GM12878 (cell line): ENCODE measurements around the gene TMEM182. TPM values are rescaled to one million over a fixed set of nuclear protein-coding genes. Genes with fewer than 3 reads are reported as not detected.
A peak's percentile ranks its signal among the peaks of the same experiment; 100 is the strongest.

Experiments
- ATAC-seq: fragments of 200-7000 bp; cut with Tn5 transposase; 3 replicates; pipeline ENCODE4 v1.9.1; 2020; ENCODE audit warnings: mild to moderate bottlenecking, moderate library complexity
- BruUV-seq: library from RNA; stranded (reverse); fragments of 400-500 nt; replicated peaks from 2 replicates; lab custom pipeline; 2021; lab: Mats Ljungman, UMichigan
- CTCF ChIA-PET: fragments of 300-600 bp; sonication (Branson Sonifier 250); formaldehyde crosslinking; extraction: SDS; loops from one replicate; lab custom pipeline; 2021; ENCODE audit warnings: inconsistent platforms; lab: Yijun Ruan, JAX
- POLR2A ChIA-PET: fragments of 350-600 bp; formaldehyde crosslinking; extraction: SDS; loops from one replicate; lab custom pipeline; 2021; ENCODE audit warnings: inconsistent platforms; lab: Charles Lee
- RAD21 ChIA-PET: fragments of 300-600 bp; sonication (Branson Sonifier 250); formaldehyde crosslinking; loops from one replicate; lab custom pipeline; 2023; ENCODE audit warnings: antibody characterized with exemption; ENCODE audit not compliant: unreplicated experiment; lab: Charles Lee
- SMC1A ChIA-PET: fragments of 300-600 bp; sonication (Branson Sonifier 250); formaldehyde crosslinking; loops from one replicate; lab custom pipeline; 2023; ENCODE audit not compliant: unreplicated experiment, uncharacterized antibody; lab: Charles Lee
- DNase-seq: peaks from one replicate; pipeline ENCODE4 v3.0.0-alpha.2; 2011; ENCODE audit warnings: low read depth, low spot score
- FAIRE-seq: peaks from 3 replicates; lab custom pipeline; 2011; peaks lifted over from hg19 to GRCh38; lab: Jason Lieb, UNC
- H2AFZ ChIP-seq: 2 replicates; pipeline ENCODE4 v1.6.0; 2011; ENCODE audit warnings: low read depth, low read length, control low read depth; ENCODE audit not compliant: control insufficient read depth
- H3K27ac ChIP-seq: 2 replicates; pipeline ENCODE4 v1.5.1; 2011; ENCODE audit warnings: control low read depth; ENCODE audit not compliant: control insufficient read depth, insufficient read depth
- H3K27me3 ChIP-seq, 2 experiments: replicated peaks in 1 of 2; 2 replicates each; pipeline versions ENCODE4 v1.6.0 to v1.6.1; 2011; ENCODE audit warnings: low read length in 1 of 2; ENCODE audit not compliant: control insufficient read depth in 2 of 2, insufficient read depth in 2 of 2
- H3K36me3 ChIP-seq, 2 experiments: 2 replicates each; pipeline ENCODE4 v1.5.1; 2011; ENCODE audit warnings: low read length in 1 of 2; ENCODE audit not compliant: control insufficient read depth in 2 of 2, insufficient read depth in 2 of 2
- H3K4me1 ChIP-seq: 2 replicates; pipeline ENCODE4 v1.6.1; 2011; ENCODE audit warnings: mild to moderate bottlenecking, low read length, moderate library complexity, mixed read lengths; ENCODE audit not compliant: control insufficient read depth, insufficient read depth
- H3K4me2 ChIP-seq: 2 replicates; pipeline ENCODE4 v1.6.0; 2011; ENCODE audit warnings: control low read depth; ENCODE audit not compliant: control insufficient read depth, insufficient read depth
- H3K4me3 ChIP-seq: fragments of 200-600 bp; sonication (generic); 2 replicates; pipeline ENCODE4 v1.5.1; 2016
- H3K79me2 ChIP-seq: 2 replicates; pipeline ENCODE4 v1.6.0; 2011; ENCODE audit warnings: low read length; ENCODE audit not compliant: control insufficient read depth, insufficient read depth
- H3K9ac ChIP-seq: 2 replicates; pipeline ENCODE4 v1.8.0; 2011; ENCODE audit warnings: low read length, control low read depth, mixed read lengths; ENCODE audit not compliant: control insufficient read depth, insufficient read depth
- H3K9me3 ChIP-seq: replicated peaks from 3 replicates; pipeline ENCODE4 v1.5.1; 2011; ENCODE audit warnings: mild to moderate bottlenecking, low read length; ENCODE audit not compliant: control insufficient read depth, insufficient read depth
- H4K20me1 ChIP-seq: 2 replicates; pipeline ENCODE4 v1.6.0; 2011; ENCODE audit not compliant: control insufficient read depth, insufficient read depth
- CTCF ChIP-seq, 3 experiments: IDR thresholded peaks in 2 of 3; conservative IDR thresholded peaks in 1 of 3; 2 replicates each; pipeline ENCODE4 v1.5.1; 2011; ENCODE audit warnings: low read depth in 3 of 3, low read length in 3 of 3, mild to moderate bottlenecking in 3 of 3, control low read depth in 2 of 3, moderate library complexity in 2 of 3, inconsistent platforms in 1 of 3, mixed read lengths in 1 of 3; ENCODE audit not compliant: control insufficient read depth in 2 of 3, insufficient read depth in 1 of 3; ENCODE audit errors: extremely low read depth in 1 of 3
- CUX1 ChIP-seq: IDR thresholded peaks from 2 replicates; pipeline ENCODE4 v1.6.1; 2012; ENCODE audit warnings: improper control_type of control experiment, low read depth, low read length; ENCODE audit not compliant: insufficient replicate concordance
- HDAC2 ChIP-seq: fragments of 200-600 bp; sonication (generic); IDR thresholded peaks from 2 replicates; pipeline ENCODE4 v1.6.1; 2017
- RAD21 ChIP-seq: IDR thresholded peaks from 2 replicates; pipeline ENCODE4 v1.6.1; 2011; ENCODE audit warnings: mild to moderate bottlenecking, low read depth, low read length, moderate library complexity; ENCODE audit not compliant: insufficient read depth
- SIN3A ChIP-seq: IDR thresholded peaks from 2 replicates; pipeline ENCODE4 v1.6.1; 2012; ENCODE audit warnings: low read depth, low read length, improper control_type of control experiment
- SMC3 ChIP-seq: IDR thresholded peaks from 2 replicates; pipeline ENCODE4 v1.6.1; 2011; ENCODE audit warnings: low read length, improper control_type of control experiment, borderline replicate concordance
- YY1 ChIP-seq: IDR thresholded peaks from 2 replicates; pipeline ENCODE4 v1.6.1; 2011; ENCODE audit warnings: low read depth, mild to moderate bottlenecking, low read length
- WGBS: methylation state at CpG from one replicate; pipeline ENCODE4 v1.1.6; 2016; ENCODE audit warnings: low lambda C conversion rate; ENCODE audit not compliant: insufficient replicate concordance, insufficient coverage; ENCODE audit errors: missing lambda C conversion rate; 5-methylcytosine and 5-hydroxymethylcytosine counted together
- in situ Hi-C: fragments of 300-500 bp; cut with MboI; formaldehyde crosslinking; loops from 9 replicates; pipeline ENCODE4 v1.14.3; 2018; ENCODE audit warnings: mixed read lengths
- intact Hi-C: fragments of 100-400 bp; cut with micrococcal nuclease; formaldehyde crosslinking; loops from one replicate; pipeline ENCODE4 v1.14.2; 2022; ENCODE audit not compliant: unreplicated experiment
- polyA plus RNA-seq, 11 experiments: library from polyadenylated mRNA; depleted of rRNA in 4 of 11; unstranded in 6 of 11; stranded (reverse) in 5 of 11; fragments of >200 nt; fragmentation: Nextera tagmentation in 4 of 11; fragmentation: Illumina TruSeq in 1 of 11; extraction: Ambion mirVana in 4 of 11; extraction: Trizol in 1 of 11; gene quantifications; 1 replicate in 1 of 11; 2 replicates in 10 of 11; pipeline versions ENCODE4 v1.2.1 to v1.2.3, GENCODE V29; 2011 to 2016; ENCODE audit warnings: inconsistent platforms in 2 of 11, missing spikeins in 2 of 11, low read depth in 1 of 11
- total RNA-seq, 4 experiments: library from RNA; depleted of rRNA in 3 of 4; stranded (reverse); fragments of >200 nt in 3 of 4; fragmentation: Illumina TruSeq in 1 of 4; extraction: Trizol in 1 of 4; gene quantifications; 2 replicates each; pipeline versions ENCODE4 v1.2.1 to v1.2.3, GENCODE V29; 2013 to 2021

Gene TMEM182
- total and polyA plus RNA-seq, 10 of the 15 experiments (the other 5 are each of a cell fraction or from before 2014, with no cell fraction given) = 1.8 to 5.4 (median 3.1) TPM

DNA sequence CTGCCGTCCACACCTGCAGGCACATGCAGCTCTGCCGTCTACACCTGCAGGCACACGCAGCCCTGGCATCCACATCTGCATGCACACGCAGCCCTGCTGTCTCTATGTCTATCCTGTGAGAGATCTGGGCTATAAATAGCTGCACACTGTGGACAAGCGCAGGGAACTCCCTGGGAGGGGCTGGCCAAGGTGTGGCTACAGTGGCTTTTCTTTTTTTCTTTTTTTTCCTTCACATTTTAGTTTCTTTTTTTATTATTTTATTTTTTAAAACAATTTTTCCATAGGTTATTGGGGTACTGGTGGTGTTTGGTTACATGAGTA, 42.0 kb downstream of the TMEM182 start (continued):
- TF ChIP-seq CUX1 = no peak
- TF ChIP-seq SIN3A = no peak

DNA sequence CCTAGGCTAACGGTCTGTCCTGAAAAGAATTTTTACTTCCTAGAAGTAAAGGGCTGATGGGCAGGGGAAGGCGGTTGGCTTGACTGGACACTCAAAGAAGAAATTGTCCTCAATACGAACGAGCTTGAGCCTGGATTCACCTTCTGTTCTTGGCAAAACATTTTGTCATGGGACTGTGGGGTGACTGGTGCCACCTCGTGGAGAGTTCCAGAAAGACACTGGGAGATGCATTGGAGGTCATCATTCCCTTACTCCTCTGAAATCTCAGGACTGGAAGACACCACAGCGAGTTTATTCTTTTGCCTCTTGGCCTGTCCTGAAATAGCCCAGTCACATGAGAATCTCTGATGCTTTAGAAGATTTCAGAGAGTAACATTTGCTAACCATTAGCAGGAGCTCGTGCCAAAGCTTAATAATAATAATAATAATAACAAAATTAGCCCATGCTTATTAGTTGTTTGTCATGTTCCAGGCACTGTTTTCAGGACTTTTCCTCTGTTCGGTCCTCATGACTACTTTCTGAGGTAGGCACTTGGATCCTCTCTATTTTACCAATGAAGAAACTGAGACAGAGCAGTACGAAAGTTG, 44.5 kb downstream of the TMEM182 start:
- TF ChIP-seq RAD21 (peak; percentile 77), YY1 (0 out of 2 replicates have a peak, but pooled peaks have one; percentile 34), SMC3 (peak; percentile 60; the same call in 1 of the 2 replicates), CTCF (IDR thresholded peaks at IDR 0.05 in 2 of 3, conservative IDR thresholded peaks at IDR 0.05 in 1 of 3; ENCODE audit: control insufficient read depth in 2 of 3, extremely low read depth in 1 of 3, insufficient read depth in 1 of 3, low read depth in 3 of 3, low read length in 3 of 3) (peak; percentile 85 to 90 (median 86)), HDAC2 (no peak)
- no peak overlapping the region for H2AFZ ChIP-seq
- peak; percentile 96 for FAIRE-seq

More for the DNA sequence above, 44.5 kb downstream of the TMEM182 start:
- H3K4me1 ChIP-seq = peaks cover 3% of the 10 kb centered on the region
- intact Hi-C loops (loop anchor here (1.0 to 10.0 kb wide), 3 partner anchors 53 to 286 kb away; partner anchors contain the start of gene SLC9A2), in situ Hi-C loops (no loop called here)
- H4K20me1 ChIP-seq = no peaks in the 10 kb centered on the region
- 30% methylated on average over 9 of the region's 9 CpGs for WGBS
- H3K27ac ChIP-seq = no peak overlapping the region
- CTCF ChIA-PET = interaction anchor here (0.7 to 6.4 kb wide), 16 partner anchors 9 to 333 kb away, joined by 3 to 101 read pairs (median 4); partner anchors contain the start of genes SLC9A4 and TMEM182
- no peak overlapping the region for H3K4me3 ChIP-seq
- H3K79me2 ChIP-seq = no peaks in the 10 kb centered on the region
- SMC1A ChIA-PET = interaction anchor here (0.6 to 4.7 kb wide), 4 partner anchors 52 to 335 kb away, joined by 3 to 44 read pairs (median 4); a partner anchor contains a TSS
- ATAC-seq (peak; percentile 83), DNase-seq (no peak)
- no peaks in the 10 kb centered on the region for H3K36me3 ChIP-seq
- no peaks in the 10 kb centered on the region for H3K27me3 ChIP-seq
- no peak overlapping the region for H3K4me2 ChIP-seq
- no peak overlapping the region for H3K9ac ChIP-seq
- POLR2A ChIA-PET = no interaction called here
- RAD21 ChIA-PET = interaction anchor here (1.0 to 6.0 kb wide), 3 partner anchors 53 to 191 kb away, joined by 3 to 34 read pairs (median 4); no protein-coding TSS in a partner anchor
- peaks cover 2% of the 10 kb centered on the region; the same call in 1 of the 3 replicates for H3K9me3 ChIP-seq
- BruUV-seq = no TSS peak
